ENCODE measurements around the gene SH3PXD2A.

SH3PXD2A gene

DNA sequence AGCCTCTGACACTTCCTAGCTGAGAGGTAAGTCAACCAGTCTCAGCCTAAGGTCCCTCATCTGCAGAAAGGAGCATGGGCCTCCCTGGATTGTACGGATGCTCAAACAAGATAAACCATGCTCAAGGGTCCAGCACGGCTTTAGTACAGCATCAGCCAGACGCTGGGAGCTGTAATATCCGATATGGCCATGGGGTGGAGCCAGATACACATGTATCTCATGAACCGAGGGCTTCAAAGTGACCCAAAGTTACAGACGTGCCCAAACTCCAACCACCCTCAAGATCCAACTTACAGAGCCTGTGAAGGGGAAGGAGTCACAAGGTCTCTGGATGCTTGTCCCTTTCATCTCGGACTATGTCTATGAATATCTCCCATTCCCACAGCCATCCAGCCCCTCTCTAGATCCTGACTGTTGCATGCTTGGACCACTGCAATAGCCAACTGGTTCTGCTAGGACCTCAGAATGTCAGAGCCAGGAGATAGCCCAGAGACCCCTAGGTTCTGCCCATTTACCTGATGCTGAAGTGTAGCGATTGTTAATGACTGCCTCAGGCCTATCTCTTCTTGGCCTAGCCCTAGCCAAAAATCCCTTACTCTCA lies 142.4 kb downstream of the SH3PXD2A start:
- Histone ChIP-seq H3K4me1 (ENCODE audit: insufficient read depth, low read length) (peaks cover 5% of the 10 kb centered on the region), H3K9ac (ENCODE audit: low read length) (no peak overlapping the region), H3K27me3 (ENCODE audit: control insufficient read depth in 1 of 2, insufficient read depth in 2 of 2, low read length in 2 of 2) (no peaks in the 10 kb centered on the region), H3K27ac (ENCODE audit: low read depth, low read length) (no peak overlapping the region), H3K9me3 (ENCODE audit: low read length) (no peaks in the 10 kb centered on the region), H3K4me3 (ENCODE audit: low read depth in 1 of 2, low read length in 2 of 2) (no peak overlapping the region), H3K36me3 (ENCODE audit: insufficient read depth, low read length) (no peaks in the 10 kb centered on the region)

DNA sequence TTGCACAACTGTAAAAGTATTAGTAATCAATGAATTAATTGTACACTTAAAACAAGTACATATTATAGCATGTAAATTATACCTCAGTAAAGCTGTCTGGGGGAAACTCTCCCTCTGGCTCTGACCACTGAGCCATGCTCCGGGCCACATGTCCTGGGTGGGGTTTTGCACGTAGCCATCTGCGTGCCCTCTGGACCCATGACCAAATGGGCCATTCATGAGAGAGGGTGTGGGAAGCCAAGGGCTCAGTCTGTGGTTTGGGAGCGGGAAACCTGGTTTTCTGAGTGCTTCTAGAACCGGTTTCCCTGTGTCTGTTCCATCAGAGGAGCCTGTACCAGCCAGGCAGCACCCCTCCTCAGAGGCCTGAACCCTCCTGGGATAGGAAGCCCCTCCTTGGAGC lies 143.2 kb downstream of the SH3PXD2A start:
- no peaks in the 10 kb centered on the region for H3K27me3 ChIP-seq (ENCODE audit: control insufficient read depth in 1 of 2, insufficient read depth in 2 of 2, low read length in 2 of 2)
- H3K4me3 ChIP-seq (ENCODE audit: low read depth in 1 of 2, low read length in 2 of 2) = no peak overlapping the region
- no peaks in the 10 kb centered on the region for H3K36me3 ChIP-seq (ENCODE audit: insufficient read depth, low read length)
- no peak overlapping the region for H3K27ac ChIP-seq (ENCODE audit: low read depth, low read length)
- H3K9ac ChIP-seq (ENCODE audit: low read length) = no peak overlapping the region
- peaks cover 5% of the 10 kb centered on the region for H3K4me1 ChIP-seq (ENCODE audit: insufficient read depth, low read length)
- H3K9me3 ChIP-seq (ENCODE audit: low read length) = no peaks in the 10 kb centered on the region

DNA sequence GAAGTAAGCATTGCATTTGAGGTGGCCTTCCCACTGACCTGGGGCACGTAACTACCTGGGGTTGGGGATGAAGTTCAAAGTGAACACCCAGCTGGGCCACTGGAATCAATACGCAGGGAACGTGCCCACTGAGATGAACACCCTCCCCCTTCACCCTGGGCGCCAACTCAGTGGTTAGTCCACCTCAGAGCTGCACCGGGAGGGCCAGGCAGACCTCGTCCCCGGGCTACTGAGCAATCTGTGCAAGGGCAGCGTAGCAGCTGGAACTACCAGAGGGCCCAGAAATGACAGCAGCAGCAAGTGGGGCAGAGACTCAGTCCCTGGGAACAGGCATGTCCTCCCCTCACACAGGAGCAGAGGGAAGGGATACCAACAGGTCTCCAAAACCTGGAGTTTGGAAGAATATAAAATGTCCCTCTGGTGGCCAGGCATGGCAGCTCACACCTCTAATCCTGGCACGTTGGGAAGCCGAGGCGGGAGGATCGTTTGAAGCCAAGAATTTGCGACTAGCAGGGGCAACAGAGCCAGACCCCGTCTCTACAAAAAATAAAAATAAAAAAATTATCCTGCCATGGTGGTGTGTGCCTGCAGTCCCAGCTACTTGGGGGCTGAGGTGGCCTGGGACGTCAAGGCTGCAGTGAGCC lies 143.9 kb downstream of the SH3PXD2A start:
- H3K27ac ChIP-seq (ENCODE audit: low read depth, low read length) = no peak overlapping the region
- no peaks in the 10 kb centered on the region for H3K9me3 ChIP-seq (ENCODE audit: low read length)
- peaks cover 5% of the 10 kb centered on the region for H3K4me1 ChIP-seq (ENCODE audit: insufficient read depth, low read length)
- no peaks in the 10 kb centered on the region for H3K27me3 ChIP-seq (ENCODE audit: control insufficient read depth in 1 of 2, insufficient read depth in 2 of 2, low read length in 2 of 2)
- no peak overlapping the region for H3K4me3 ChIP-seq (ENCODE audit: low read depth in 1 of 2, low read length in 2 of 2)
- H3K36me3 ChIP-seq (ENCODE audit: insufficient read depth, low read length) = no peaks in the 10 kb centered on the region
- no peak overlapping the region for H3K9ac ChIP-seq (ENCODE audit: low read length)

DNA sequence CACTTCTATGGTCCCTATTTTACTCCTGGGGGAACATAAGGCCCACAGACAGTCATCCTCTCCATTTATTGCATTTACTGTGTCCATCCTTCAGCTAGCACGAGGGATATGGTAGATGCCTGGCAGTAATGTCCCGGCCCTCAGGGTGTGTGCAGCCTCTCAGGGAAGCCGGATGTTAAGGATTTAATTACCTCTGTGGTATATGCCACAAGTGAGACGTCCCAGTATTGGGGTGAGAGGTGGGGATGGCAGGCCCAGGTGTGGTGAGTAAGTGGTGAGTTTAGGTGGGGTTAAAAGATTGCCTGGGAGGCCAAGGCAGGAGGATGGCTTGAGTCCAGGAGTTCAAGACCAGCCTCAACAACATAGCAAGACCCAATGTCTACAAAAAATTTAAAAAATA lies 144.9 kb downstream of the SH3PXD2A start:
- H3K9me3 ChIP-seq (ENCODE audit: low read length) = no peaks in the 10 kb centered on the region
- no peaks in the 10 kb centered on the region for H3K27me3 ChIP-seq (ENCODE audit: control insufficient read depth in 1 of 2, insufficient read depth in 2 of 2, low read length in 2 of 2)
- no peak overlapping the region for H3K9ac ChIP-seq (ENCODE audit: low read length)
- H3K4me1 ChIP-seq (ENCODE audit: insufficient read depth, low read length) = peaks cover 5% of the 10 kb centered on the region
- no peak overlapping the region for H3K27ac ChIP-seq (ENCODE audit: low read depth, low read length)
- H3K36me3 ChIP-seq (ENCODE audit: insufficient read depth, low read length) = no peaks in the 10 kb centered on the region
- H3K4me3 ChIP-seq (ENCODE audit: low read depth in 1 of 2, low read length in 2 of 2) = no peak overlapping the region

DNA sequence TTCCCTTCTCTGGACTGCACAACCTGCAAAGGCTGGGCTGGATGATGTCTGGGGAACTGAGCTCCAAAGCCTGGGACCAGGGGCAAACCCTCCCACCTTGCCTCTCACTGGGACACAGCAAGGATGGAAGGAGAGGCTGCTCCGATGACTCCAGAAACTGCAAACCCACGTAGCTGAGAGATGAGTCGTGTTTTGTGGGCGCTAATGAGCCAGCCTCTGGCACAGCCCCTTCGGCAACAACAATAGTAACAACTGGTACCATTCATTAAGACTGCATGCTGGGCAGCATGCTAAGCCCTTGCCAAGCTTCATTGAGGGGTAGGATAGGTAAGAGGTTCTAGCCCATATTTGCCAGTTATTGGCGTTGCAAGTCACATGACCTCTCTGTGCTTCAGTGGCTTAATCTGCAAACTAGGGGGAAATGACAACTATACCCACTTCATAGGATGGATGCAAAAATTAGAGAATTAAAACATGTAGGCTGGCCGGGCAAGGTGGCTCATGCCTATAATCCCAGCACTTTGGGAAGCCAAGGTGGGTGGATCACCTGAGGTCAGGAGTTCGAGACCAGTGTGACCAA lies 145.9 kb downstream of the SH3PXD2A start:
- no peak overlapping the region for H3K9ac ChIP-seq (ENCODE audit: low read length)
- H3K36me3 ChIP-seq (ENCODE audit: insufficient read depth, low read length) = no peaks in the 10 kb centered on the region
- H3K27ac ChIP-seq (ENCODE audit: low read depth, low read length) = no peak overlapping the region
- peaks cover 5% of the 10 kb centered on the region for H3K4me1 ChIP-seq (ENCODE audit: insufficient read depth, low read length)
- no peak overlapping the region for H3K4me3 ChIP-seq (ENCODE audit: low read depth in 1 of 2, low read length in 2 of 2)
- no peaks in the 10 kb centered on the region for H3K9me3 ChIP-seq (ENCODE audit: low read length)
- no peaks in the 10 kb centered on the region for H3K27me3 ChIP-seq (ENCODE audit: control insufficient read depth in 1 of 2, insufficient read depth in 2 of 2, low read length in 2 of 2)

DNA sequence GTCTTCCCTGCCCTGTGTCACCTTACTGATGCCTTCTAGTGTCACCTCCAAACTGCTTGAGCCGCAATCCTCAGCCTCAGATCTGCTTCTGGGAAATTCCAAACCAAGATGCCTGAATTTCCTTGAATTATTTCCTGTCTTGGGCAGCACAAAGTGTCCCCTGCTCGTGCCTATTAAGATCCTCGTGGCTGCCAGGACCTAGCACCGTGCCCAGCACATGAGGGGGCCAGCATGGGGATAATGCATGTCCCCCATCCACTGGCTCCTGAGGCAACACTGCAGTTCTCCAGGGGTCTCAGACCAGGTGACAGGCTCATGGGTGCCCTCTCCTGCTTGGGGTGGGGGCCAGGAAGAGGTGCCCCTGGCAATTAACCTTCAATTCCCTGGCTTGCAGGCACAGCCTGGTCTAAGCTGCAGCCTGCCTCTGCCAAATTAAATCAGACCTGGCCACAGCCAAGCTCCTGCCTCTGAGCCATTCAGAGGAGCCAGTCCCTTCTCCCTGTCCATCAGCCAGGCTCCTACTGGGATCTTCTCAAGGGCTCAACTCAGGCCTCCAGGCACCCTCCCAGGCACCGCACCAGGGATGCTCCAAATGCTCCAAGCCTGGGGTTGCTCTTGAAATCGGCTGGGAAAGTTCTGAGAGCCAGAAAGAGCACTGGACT lies 146.6 kb downstream of the SH3PXD2A start:
- no peak overlapping the region for H3K9ac ChIP-seq (ENCODE audit: low read length)
- no peak overlapping the region for H3K27ac ChIP-seq (ENCODE audit: low read depth, low read length)
- H3K4me3 ChIP-seq (ENCODE audit: low read depth in 1 of 2, low read length in 2 of 2) = no peak overlapping the region

DNA sequence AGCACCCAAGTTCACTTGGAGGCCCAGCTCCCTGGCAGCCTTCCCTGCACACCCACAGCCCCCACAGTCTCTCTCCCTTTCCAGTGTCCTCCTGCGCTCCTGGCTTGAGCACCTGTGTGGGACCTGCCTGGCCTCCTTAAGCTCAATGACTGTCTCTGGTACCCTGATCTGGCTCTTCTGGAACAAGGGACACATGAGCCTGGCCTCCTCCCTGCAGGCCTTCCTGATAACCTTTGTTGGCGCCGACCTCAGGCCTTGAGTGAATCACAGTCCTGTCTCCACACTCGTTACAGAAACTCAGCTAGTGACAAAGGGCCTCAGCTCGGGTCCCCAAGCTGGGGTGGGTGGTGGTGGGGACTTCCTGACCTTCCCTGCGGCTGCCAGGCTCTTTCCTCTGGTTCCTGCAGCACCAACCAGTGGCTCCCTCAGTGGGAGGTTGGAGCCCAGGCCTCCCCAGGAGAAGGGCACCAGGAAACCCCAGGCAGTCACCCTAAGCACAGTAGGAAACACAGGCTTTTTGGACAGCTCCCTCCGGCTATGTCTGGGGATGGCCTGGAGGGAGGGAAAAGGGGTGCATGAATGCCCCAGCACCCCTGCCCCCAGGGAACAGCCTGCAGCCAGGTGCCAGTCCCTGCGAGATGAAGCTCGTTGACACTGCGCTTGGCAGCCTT lies 147.3 kb downstream of the SH3PXD2A start:
- no peak overlapping the region for H3K9ac ChIP-seq (ENCODE audit: low read length)
- H3K27me3 ChIP-seq (ENCODE audit: control insufficient read depth in 1 of 2, insufficient read depth in 2 of 2, low read length in 2 of 2) = no peaks in the 10 kb centered on the region
- H3K4me3 ChIP-seq (ENCODE audit: low read depth in 1 of 2, low read length in 2 of 2) = no peak overlapping the region
- no peaks in the 10 kb centered on the region for H3K36me3 ChIP-seq (ENCODE audit: insufficient read depth, low read length)
- H3K27ac ChIP-seq (ENCODE audit: low read depth, low read length) = no peak overlapping the region
- peaks cover 5% of the 10 kb centered on the region for H3K4me1 ChIP-seq (ENCODE audit: insufficient read depth, low read length)
- no peaks in the 10 kb centered on the region for H3K9me3 ChIP-seq (ENCODE audit: low read length)

More for the DNA sequence above, 146.6 kb downstream of the SH3PXD2A start:
- H3K27me3 ChIP-seq (ENCODE audit: control insufficient read depth in 1 of 2, insufficient read depth in 2 of 2, low read length in 2 of 2) = no peaks in the 10 kb centered on the region
- H3K9me3 ChIP-seq (ENCODE audit: low read length) = no peaks in the 10 kb centered on the region
- no peaks in the 10 kb centered on the region for H3K36me3 ChIP-seq (ENCODE audit: insufficient read depth, low read length)
- H3K4me1 ChIP-seq (ENCODE audit: insufficient read depth, low read length) = peaks cover 5% of the 10 kb centered on the region

DNA sequence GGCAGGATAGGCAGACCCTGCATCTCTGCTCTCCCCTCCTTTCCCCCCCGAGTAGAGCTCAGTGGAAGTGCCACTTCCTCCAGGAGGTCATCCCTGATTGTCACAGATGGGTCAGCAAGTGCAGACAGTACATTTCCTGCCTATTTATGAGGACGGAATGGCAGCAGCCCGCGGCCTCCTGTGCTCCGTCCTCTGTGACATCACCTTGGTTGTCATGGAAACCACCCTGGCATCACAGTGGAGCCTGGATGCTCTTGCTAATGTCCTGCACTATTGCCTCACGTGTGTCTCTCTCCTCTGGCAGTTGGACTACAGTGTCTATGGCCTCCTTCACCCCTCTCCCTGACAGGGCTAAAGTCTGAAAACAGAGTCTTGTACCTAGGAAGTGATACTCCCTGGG lies 148.6 kb downstream of the SH3PXD2A start:
- Histone ChIP-seq H3K4me1 (ENCODE audit: insufficient read depth, low read length) (no peaks in the 10 kb centered on the region), H3K4me3 (ENCODE audit: low read depth in 1 of 2, low read length in 2 of 2) (no peak overlapping the region), H3K27me3 (ENCODE audit: control insufficient read depth in 1 of 2, insufficient read depth in 2 of 2, low read length in 2 of 2) (no peaks in the 10 kb centered on the region), H3K9ac (ENCODE audit: low read length) (no peak overlapping the region), H3K9me3 (ENCODE audit: low read length) (no peaks in the 10 kb centered on the region), H3K27ac (ENCODE audit: low read depth, low read length) (no peak overlapping the region), H3K36me3 (ENCODE audit: insufficient read depth, low read length) (no peaks in the 10 kb centered on the region)

DNA sequence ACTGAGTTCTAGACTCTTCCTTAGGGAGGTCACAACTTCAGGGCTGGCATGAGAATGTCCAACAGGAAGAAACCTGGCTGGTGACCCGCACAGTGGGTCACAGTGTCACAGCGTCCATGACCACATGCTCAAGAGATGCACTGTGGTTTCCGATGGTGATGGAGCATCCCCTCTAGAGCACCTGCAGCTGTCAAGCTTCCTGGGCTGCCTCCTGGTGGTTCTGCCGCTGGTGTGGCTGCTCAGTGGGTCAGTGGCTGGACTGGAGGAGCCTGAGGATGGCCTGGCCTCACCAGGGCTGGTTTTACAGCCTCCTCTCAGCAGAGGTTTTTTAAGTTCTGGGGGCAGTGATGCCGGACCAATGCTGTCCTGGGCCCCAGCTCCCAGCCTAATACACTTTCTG lies 149.3 kb downstream of the SH3PXD2A start:
- Histone ChIP-seq H3K4me3 (ENCODE audit: low read depth in 1 of 2, low read length in 2 of 2) (no peak overlapping the region), H3K27me3 (ENCODE audit: control insufficient read depth in 1 of 2, insufficient read depth in 2 of 2, low read length in 2 of 2) (no peaks in the 10 kb centered on the region), H3K27ac (ENCODE audit: low read depth, low read length) (no peak overlapping the region), H3K4me1 (ENCODE audit: insufficient read depth, low read length) (no peaks in the 10 kb centered on the region), H3K36me3 (ENCODE audit: insufficient read depth, low read length) (no peaks in the 10 kb centered on the region), H3K9me3 (ENCODE audit: low read length) (no peaks in the 10 kb centered on the region), H3K9ac (ENCODE audit: low read length) (no peak overlapping the region)

DNA sequence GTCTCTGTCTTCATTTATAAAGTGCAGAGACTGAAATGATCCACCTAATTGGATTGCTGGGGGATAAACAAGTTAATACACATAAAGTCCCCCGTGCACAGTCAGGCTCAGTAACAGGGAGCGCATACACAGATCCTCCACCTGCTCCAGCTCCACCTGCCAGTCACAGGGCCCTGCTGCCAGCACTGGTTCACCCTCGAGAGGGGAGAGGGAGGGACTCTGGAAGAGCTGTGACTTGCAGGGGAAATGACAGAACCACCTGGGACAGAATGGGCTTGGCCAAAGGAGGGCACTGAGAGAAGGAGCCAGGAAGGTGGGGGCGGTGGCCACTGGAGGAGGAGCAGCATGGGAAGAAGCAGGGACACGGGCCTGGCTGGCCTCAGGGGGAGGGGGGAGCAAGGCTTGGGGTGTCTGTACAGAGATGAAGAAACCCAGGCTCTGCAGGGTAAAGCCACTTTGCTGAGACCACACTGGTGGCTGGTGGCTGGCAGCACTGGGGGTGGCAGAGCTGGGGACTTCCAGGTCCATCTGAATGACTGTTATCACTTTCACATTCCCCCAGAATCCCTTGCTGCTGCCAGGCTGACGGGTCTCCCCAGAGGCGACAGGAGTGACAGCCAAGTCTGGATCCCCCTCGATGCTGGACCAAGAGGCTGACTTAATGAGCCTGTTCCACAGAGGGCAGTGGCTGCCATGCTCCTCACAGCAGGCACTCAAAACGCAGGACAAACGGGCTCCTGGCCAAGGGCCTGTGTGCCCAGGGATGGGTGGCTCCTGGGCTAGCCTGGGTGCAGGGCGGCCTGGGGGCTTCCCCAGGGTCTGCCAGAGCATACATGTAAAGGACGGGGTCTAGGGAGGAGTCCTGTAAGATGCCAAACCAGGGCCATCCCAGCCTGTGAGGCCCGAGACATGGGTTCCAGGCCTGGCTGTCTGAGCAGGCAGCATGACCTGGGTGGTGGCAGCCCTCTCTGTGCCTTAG lies 151.1 kb downstream of the SH3PXD2A start:
- Histone ChIP-seq H3K4me3 (ENCODE audit: low read depth in 1 of 2, low read length in 2 of 2) (no peak overlapping the region), H3K27me3 (ENCODE audit: control insufficient read depth in 1 of 2, insufficient read depth in 2 of 2, low read length in 2 of 2) (no peaks in the 10 kb centered on the region), H3K9me3 (ENCODE audit: low read length) (no peaks in the 10 kb centered on the region), H3K27ac (ENCODE audit: low read depth, low read length) (no peak overlapping the region), H3K36me3 (ENCODE audit: insufficient read depth, low read length) (no peaks in the 10 kb centered on the region), H3K4me1 (ENCODE audit: insufficient read depth, low read length) (no peaks in the 10 kb centered on the region), H3K9ac (ENCODE audit: low read length) (no peak overlapping the region)

Data from muscle layer of colon (tissue), 2 donors.